ENCODE data around the gene VPS33B. TPM values are rescaled to one million over a fixed set of nuclear protein-coding genes. Genes with fewer than 3 reads are reported as not detected.

VPS33B gene
- total and polyA plus RNA-seq, 2 experiments from 2014 or later: 8.8 to 15.2 TPM

- H3K36me3 ChIP-seq (ENCODE audit: insufficient read depth): peaks cover 64% of the 10 kb centered on the region
- H3K79me2 ChIP-seq (replicated peaks; ENCODE audit: insufficient read depth): peaks cover 39% of the 10 kb centered on the region
- H3K27ac ChIP-seq (ENCODE audit: low read depth): no peak overlapping the region
- Mint-ChIP-seq H3K27ac (no peak overlapping the region), H3K4me1 (no peaks in the 10 kb centered on the region), H3K4me3 (no peak overlapping the region), H3K36me3 (ENCODE audit: low read depth) (peaks cover 78% of the 10 kb centered on the region), H3K27me3 (ENCODE audit: insufficient read depth, low read depth, poor library complexity) (no peaks in the 10 kb centered on the region), H3K9me3 (no peaks in the 10 kb centered on the region)
- no peaks in the 10 kb centered on the region for H3K27me3 ChIP-seq (ENCODE audit: insufficient read depth)
- no peak overlapping the region for H2AFZ ChIP-seq
- ATAC-seq: no peak
- no peaks in the 10 kb centered on the region for H3F3A ChIP-seq (replicated peaks; ENCODE audit: low read depth)
- TF ChIP-seq JUNB (IDR thresholded peaks at IDR 0.05; ENCODE audit: unreplicated experiment) (no peak), ETS1 (IDR thresholded peaks at IDR 0.05) (no peak), EZH2 (IDR thresholded peaks at IDR 0.05; ENCODE audit: low read depth, unreplicated experiment) (no peak), ZNF331 (CRISPR knock-in tag; IDR thresholded peaks at IDR 0.05; ENCODE audit: low read depth) (no peak), CREB1 (CRISPR knock-in tag; IDR thresholded peaks at IDR 0.05; ENCODE audit: low read depth) (no peak), ZNF114 (CRISPR knock-in tag; IDR thresholded peaks at IDR 0.05) (no peak), ZNF462 (CRISPR knock-in tag; IDR thresholded peaks at IDR 0.05) (no peak), POLR2AphosphoS5 (IDR thresholded peaks at IDR 0.05; ENCODE audit: low read depth) (no peak)
- H3K4me3 ChIP-seq: no peak overlapping the region
- no peaks in the 10 kb centered on the region for H3K9me2 ChIP-seq (ENCODE audit: insufficient read depth)
- no peaks in the 10 kb centered on the region for H3K4me1 ChIP-seq (ENCODE audit: insufficient read depth)
- H3K4me2 ChIP-seq: no peak overlapping the region
- no peak for DNase-seq (ENCODE audit: low spot score)
- H4K20me1 ChIP-seq (replicated peaks; ENCODE audit: insufficient read depth): peaks cover 27% of the 10 kb centered on the region
Measured at GRCh38 chr15:90982135-90982534, 40.3 kb downstream of the VPS33B start.

Data from GM23338 (cell line).